GM21528 (cell line): ENCODE measurements around the gene VEGFA.

Experiments used
- ATAC-seq: cut with Tn5 transposase; IDR thresholded peaks from one replicate; pipeline ENCODE4 v1.9.1; 2021; ENCODE audit warnings: mild to moderate bottlenecking, moderate library complexity; ENCODE audit not compliant: unreplicated experiment, low FRiP score

VEGFA gene

DNA sequence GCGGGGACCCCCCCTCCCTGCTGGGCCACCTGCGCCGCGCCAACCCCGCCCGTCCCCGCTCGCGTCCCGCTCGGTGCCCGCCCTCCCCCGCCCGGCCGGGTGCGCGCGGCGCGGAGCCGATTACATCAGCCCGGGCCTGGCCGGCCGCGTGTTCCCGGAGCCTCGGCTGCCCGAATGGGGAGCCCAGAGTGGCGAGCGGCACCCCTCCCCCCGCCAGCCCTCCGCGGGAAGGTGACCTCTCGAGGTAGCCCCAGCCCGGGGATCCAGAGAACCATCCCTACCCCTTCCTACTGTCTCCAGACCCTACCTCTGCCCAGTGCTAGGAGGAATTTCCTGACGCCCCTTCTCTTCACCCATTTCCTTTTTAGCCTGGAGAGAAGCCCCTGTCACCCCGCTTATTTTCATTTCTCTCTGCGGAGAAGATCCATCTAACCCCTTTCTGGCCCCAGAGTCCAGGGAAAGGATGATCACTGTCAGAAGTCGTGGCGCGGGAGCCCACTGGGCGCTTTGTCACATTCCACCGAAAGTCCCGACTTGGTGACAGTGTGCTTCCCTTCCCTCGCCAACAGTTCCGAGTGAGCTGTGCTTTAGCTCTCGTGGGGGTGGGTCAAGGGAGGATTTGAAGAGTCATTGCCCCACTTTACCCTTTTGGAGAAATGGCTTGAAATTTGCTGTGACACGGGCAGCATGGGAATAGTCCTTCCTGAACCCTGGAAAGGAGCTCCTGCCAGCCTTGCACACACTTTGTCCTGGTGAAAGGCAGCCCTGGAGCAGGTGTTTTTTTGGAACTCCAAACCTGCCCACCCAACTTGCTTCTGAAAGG lies 2.1 kb downstream of the VEGFA start:
- peak; percentile 34 for ATAC-seq

- ATAC-seq = no peak
Observed at GRCh38 chr6:43772681-43773049, 2.7 kb downstream of the VEGFA start.

GRCh38 chr6:43773050-43773979 lies 3.3 kb downstream of the VEGFA start:
- no peak for ATAC-seq

GRCh38 chr6:43773980-43774775 lies 4.2 kb downstream of the VEGFA start:
- no peak for ATAC-seq

GRCh38 chr6:43774776-43775534 lies 4.9 kb downstream of the VEGFA start:
- ATAC-seq = no peak

GRCh38 chr6:43775535-43775885 lies 5.5 kb downstream of the VEGFA start:
- ATAC-seq = no peak

DNA sequence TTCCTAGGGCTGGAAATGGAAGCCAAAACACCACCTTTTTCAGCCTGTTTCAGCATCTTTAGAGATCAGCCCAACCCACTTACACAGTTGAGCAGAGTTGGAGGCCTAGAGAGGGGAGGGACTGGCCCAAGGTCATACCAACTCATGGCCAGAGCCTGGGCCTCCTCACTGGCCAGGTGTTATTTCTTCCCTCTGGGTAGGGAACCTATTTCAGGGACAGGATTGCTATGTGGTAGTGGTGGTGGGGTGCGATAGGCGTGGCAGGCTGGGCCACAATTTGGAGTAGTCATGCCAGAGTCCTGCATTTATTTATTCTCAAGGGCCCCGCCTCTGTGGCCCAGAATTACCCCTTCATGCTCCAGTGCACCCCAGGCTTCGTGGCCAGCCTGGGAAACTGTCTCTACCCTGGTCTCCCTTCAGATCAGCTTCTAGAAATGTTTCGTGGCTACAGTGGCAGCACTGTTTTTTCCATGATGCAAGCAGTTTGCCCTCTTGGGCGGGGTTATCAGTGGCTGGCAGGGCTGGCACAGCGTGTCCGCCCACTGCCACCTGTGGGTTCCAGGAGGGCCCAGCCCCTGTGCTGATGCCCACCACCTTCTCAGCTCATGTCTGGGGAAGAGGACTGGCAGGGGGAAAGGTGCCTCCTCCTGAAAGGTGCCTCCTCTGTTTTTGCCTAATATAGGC lies 6.2 kb downstream of the VEGFA start:
- no peak for ATAC-seq

GRCh38 chr6:43776799-43777776 lies 7.1 kb downstream of the VEGFA start:
- ATAC-seq = no peak

- ATAC-seq = no peak
Observed at GRCh38 chr6:43778131-43778855, 8.3 kb downstream of the VEGFA start.

- ATAC-seq = no peak
Observed at GRCh38 chr6:43778976-43779851, 9.2 kb downstream of the VEGFA start.

GRCh38 chr6:43779852-43780236 lies 9.8 kb downstream of the VEGFA start:
- no peak for ATAC-seq

DNA sequence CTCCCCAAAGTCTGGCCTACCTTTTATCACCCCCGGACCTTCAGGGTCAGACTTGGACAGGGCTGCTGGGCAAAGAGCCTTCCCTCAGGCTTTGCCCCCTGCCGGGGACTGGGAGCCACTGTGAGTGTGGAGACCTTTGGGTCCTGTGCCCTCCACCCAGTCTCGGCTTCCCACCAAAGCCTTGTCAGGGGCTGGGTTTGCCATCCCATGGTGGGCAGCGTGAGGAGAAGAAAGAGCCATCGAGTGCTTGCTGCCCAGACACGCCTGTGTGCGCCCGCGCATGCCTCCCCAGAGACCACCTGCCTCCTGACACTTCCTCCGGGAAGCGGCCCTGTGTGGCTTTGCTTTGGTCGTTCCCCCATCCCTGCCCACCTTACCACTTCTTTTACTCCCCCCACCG lies 10.3 kb downstream of the VEGFA start:
- no peak for ATAC-seq

- ATAC-seq = no peak
Observed at GRCh38 chr6:43780941-43781928, 11.2 kb downstream of the VEGFA start.

DNA sequence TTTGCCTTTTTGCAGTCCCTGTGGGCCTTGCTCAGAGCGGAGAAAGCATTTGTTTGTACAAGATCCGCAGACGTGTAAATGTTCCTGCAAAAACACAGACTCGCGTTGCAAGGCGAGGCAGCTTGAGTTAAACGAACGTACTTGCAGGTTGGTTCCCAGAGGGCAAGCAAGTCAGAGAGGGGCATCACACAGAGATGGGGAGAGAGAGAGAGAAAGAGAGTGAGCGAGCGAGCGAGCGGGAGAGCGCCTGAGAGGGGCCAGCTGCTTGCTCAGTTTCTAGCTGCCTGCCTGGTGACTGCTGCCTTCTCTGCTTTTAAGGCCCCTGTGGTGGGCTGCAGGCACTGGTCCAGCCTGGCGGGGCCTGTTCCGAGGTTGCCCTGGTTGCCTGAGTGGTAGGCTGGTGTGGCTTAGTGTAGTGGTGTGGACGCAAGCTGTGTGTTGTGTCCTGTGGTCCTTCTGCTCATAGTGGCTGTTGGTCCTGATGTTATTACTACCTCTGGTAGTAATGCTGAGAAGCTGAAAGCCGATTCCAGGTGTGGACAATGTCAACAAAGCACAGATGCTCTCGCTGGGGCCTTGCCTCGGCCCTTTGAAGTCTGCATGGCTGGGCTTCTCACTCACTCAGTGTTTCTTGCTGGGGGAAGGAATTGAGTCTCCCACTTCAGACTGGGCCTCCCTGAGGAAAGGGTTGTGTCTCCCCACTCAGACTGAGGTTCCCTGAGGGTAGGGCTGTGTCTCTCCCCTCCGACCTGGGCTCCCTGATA lies 12.1 kb downstream of the VEGFA start:
- no peak for ATAC-seq
